Spleen (tissue), 7 donors: Measurements from ENCODE around the gene TSPO.

Experiments used
- POLR2AphosphoS5 ChIP-seq, 3 donors: sonication (generic); formaldehyde crosslinking; IDR thresholded peaks; one replicate each; pipeline ENCODE4 v1.5.1; 2017; ENCODE audit warnings: antibody characterized with exemption in 3 of 3
- TF ChIP-seq, protein P1 (sequence below), 11 experiments: fragments of 200-600 bp in 7 of 11; fragments of 450-650 bp in 4 of 11; sonication (generic) in 4 of 11; IDR thresholded peaks in 8 of 11; conservative IDR thresholded peaks in 3 of 11; 1 replicate in 7 of 11; 2 replicates in 4 of 11; pipeline versions ENCODE4 v1.4.0 to v1.8.0; 2016 to 2021; ENCODE audit warnings: antibody characterized with exemption in 11 of 11, inconsistent platforms in 4 of 11, mild to moderate bottlenecking in 1 of 11
- donor health status: DM: no; HTN: no; CAD: no; lungs with moderate emphysema.
- donor health status: DM: no; HTN: no; CAD: no.
- donor health status: DM: no; HTN: no; CAD: no.

DNA sequence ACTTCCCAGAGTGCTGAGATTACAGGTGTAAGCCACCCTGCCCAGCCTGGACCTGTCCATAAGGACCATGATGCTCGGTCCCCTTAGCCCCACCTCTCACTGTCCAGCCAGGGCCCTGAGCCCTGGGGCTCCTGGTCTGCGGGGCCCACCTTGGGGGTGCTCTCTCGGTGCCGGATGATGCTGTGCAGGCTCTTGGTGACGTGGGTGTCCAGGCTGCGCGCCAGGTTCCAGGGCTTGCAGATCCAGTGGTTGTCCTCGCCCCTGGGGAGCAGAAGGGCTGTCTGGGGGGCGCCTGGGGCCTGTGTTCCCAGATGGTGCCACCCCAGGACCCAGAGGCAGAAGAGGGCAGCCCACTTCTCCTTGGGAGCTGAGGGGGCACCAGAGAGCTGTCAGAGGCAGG, 22.2 kb downstream of the TSPO start:
- TF ChIP-seq, protein P1, sequence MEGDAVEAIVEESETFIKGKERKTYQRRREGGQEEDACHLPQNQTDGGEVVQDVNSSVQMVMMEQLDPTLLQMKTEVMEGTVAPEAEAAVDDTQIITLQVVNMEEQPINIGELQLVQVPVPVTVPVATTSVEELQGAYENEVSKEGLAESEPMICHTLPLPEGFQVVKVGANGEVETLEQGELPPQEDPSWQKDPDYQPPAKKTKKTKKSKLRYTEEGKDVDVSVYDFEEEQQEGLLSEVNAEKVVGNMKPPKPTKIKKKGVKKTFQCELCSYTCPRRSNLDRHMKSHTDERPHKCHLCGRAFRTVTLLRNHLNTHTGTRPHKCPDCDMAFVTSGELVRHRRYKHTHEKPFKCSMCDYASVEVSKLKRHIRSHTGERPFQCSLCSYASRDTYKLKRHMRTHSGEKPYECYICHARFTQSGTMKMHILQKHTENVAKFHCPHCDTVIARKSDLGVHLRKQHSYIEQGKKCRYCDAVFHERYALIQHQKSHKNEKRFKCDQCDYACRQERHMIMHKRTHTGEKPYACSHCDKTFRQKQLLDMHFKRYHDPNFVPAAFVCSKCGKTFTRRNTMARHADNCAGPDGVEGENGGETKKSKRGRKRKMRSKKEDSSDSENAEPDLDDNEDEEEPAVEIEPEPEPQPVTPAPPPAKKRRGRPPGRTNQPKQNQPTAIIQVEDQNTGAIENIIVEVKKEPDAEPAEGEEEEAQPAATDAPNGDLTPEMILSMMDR (IDR thresholded peaks at IDR 0.05 in 8 of 11, conservative IDR thresholded peaks at IDR 0.05 in 3 of 11): no peak
- no peak for TF ChIP-seq POLR2AphosphoS5 (IDR thresholded peaks at IDR 0.05)
